Hematopoietic multipotent progenitor cell treated with erythropoietin and hydrocortisone succinate and interleukin-3 and kit ligand, for 8 days (in vitro differentiated cells): ENCODE results near the gene AJAP1.

Source experiments
- DNase-seq: peaks from one replicate; pipeline ENCODE4 v3.0.0-alpha.2; 2015

The AJAP1 gene

DNA sequence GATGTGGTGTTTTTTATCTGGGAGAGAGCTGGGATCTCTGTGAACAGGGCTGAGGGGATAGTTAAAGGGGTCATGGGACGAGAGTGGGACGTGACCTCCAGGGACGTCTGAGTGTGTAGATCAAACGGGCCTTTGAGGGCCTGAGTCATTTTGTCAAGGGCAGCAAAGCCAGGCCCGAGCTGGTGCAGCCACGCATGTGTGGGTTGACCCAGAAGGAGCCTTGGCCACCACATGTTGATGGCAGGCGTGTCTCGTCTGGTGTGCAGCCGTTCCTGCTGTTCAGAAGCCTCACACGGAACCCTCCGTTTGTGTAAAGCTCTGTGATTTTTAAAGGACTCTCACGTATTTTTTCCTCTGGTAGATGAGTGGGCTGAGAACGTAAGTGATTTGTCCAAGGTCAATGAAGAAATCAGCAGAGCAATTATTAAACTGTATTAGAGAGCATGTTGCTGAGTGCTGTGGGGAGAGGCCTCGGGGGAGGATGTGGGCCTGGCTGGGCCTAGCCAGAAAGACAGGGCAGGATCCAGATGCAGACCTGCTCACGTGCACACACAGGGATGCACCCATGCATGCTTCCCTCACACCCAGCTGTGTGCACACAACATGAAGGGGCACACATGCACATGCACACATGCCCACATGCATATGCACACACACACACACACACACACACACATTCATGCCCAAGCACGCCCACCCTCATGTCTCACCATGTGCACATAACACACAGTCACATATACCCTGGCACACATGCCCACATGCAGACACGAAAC, 89.8 kb downstream of the AJAP1 start:
- no peak for DNase-seq

DNA sequence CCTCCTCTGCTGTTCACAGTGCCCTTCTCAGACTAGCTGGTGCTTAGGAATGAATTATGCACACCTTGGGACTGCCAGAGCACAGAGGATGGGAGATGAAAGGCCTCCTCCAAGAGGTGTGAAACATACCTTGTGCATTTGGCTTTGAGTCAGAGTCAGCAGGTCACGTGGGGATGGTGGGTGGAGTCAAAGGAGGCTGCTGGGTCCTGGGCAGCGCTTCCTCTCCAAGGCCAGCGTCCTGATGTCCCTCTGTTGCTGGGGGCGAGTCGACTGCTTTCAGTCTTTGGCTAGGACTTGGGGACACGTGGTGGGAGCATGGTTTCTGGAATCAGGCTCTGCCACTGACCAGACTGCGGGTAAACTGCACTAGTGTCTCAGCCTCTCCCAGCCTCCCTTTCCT, 91.2 kb downstream of the AJAP1 start:
- no peak for DNase-seq

DNA sequence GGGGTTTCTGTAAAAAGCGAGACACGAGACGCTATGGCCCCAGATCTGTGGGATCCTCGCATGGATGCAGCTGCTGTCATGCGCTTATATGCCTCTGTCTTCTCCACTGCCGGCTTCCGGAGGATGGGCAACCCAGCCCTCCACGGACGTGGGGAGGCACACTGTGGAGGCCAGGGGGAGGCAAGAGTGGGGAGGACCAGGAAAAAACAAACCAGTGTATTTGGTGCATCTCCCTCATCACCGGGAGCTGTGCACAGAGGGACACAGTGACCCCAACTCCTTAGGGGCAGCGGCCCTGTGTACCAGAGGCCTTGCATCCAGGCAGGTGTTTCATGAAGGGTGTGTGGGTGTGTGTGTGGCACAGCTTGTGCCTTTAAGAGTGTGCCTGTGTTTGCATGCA, 95.0 kb downstream of the AJAP1 start:
- no peak for DNase-seq

DNA sequence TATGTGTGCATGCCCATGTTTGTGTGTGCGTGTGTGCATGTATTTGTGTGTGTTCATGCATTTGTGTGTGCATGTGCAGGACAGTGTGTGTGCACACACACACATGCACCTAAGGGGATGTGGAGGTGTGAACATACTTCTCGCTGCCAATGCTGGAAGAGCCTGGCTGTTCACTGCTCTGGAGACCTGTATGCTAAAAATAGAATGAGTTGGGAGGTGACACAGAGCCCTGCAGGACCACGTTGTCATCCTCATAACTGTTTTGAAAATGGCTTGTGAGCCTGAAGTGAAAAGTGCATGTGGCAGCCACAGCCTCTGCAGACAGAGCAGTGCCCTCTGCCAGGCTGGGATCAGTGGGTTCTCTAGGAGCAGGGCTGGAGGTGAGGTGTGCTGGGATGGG, 95.8 kb downstream of the AJAP1 start:
- no peak for DNase-seq

DNA sequence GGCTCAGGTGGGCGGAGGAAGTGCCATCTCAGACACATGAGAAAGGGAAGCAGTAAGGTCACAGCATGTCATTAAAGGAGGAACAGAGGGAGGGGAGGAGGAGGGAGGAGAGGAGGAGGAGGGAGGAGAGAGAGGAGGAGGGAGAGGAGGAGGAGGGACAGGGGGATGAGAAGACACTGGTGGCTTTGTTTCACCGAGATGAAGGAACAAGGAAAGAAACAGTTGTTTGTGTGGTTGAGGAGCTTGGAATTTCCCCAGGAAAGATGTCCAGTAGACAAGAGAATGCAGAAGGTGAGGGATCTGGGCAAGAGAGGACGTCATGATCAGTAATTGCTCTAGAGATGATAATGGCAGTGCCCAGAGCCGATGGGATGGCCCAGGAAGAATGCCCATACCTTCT, 97.7 kb downstream of the AJAP1 start:
- no peak for DNase-seq

DNA sequence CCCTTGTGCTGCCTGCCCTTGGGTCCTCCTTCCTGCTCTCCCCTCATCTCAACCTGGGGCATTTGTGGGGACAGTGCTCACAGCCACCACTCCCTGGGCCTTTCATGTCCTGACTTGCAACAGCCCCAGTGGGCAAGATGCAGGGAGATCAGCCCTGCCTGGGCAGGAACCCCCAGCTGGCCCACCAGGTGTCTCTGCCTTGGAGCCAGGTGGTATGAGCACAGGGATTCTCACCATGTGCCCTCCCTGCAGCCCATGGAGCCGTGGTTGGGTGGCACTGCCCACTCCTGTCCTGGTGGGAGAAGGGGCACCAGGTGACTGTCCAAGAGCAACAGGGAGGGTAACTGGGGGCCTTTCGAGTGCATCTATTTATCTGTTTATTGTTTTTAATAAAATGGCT, 100.4 kb downstream of the AJAP1 start:
- DNase-seq = no peak

DNA sequence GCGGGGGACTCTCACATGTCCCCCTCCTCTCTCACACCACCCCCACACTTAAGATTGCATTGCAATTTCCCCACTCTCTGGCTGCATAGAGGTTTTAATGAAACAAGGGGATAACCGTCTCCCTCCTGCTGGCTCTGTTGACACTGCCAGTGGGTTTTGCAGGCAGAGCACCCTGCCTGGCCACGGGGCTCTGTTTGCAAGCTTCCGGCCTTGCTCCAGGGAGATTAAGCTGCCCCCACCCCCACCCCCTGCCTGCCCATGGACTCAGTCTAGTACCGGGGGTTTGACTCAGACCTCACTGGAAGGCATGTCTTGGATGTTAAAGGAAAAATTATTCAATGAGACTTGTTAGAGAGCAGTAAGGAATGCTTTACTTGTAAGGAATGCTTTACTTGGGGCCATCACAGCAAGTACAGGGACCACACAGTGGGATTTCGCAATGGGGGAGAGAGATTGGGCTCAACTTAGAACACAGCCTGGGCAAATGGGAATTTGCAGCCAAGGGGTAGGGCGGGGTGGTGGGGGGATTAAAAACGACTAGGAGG, 101.0 kb downstream of the AJAP1 start:
- DNase-seq = no peak

DNA sequence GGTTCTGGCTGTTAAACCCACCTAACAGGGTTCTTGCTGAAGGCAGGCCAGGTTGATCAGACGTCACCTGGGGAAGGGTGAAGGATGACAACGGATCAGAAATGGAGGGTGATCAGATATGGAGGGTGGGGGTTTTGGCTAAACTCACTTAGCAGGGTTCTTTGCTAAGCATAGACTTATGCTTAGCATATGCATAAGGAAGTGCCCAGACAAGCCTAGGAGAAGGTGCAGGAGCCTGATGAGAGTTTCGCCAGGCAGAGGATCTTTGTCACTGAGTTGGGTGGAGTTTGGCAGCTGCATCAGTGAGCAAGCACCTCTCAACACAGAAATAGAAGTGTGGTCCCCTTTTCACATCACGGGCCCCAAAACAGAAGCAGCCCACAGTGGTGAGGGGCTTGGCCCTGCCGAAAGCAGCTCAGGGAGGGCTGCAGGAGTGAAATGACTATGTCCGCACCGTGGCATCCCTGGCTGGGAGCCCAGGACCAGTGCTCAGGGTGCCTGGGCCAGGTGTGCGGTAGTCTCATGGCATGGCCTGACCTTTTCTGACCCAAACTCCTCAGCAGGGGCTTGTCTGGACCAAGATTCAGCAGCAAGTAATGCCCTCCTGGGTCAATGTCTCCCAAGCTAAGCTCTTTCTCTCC, 101.6 kb downstream of the AJAP1 start:
- no peak for DNase-seq

DNA sequence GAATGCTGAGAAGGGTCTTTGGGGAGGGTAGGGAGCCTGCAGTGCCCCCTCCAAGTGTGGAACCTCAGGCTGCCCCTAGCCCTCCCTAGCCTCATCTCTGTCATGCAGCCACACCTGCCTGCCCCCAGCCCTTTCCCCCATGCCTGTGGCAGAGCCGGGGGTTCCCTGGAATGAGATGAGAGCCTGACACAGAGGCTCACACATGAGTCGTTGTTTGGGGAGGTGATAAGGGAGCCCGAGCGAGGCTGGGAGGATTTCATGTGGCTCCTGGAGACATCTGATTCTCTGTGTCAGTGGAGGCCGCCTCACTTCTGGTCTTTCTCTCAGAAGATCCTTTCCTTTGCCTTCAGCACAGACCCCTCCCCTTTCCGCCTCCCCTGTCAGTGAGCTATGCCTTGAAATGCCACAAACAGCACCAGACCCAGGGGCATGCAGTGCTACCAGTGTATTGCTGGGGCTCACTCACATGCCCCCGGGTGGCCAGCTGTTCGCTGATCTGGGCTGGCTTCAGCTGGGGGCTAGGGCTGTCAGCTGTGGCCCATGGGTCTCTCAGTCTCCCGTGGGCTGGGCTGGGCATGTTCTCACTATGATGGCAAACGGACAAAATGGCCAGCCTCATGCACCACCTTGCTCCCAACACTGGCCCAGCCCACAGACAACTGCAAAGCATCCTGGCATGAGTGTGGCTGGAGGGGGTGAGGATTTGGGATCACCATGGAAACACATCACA, 102.6 kb downstream of the AJAP1 start:
- no peak for DNase-seq

DNA sequence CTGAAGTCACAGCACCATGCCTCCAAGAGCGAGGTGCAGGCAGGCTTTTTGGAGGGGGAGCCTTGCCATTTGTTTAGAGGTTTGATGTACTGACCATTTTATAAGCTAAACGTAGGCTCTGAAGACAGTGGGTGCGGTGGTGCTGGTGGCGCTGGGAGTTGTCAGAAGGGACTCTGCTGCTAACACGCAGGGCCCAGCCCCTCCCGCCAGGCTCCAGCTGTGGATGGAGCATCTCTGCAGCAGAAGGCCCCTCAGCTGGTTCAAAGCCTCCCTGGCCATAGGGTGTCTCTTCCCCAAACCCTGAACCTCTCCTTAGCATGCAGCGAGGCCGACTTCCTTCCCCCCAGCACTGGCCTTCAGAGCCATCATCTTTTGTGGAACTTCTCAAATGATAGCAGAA, 105.3 kb downstream of the AJAP1 start:
- DNase-seq = no peak

DNA sequence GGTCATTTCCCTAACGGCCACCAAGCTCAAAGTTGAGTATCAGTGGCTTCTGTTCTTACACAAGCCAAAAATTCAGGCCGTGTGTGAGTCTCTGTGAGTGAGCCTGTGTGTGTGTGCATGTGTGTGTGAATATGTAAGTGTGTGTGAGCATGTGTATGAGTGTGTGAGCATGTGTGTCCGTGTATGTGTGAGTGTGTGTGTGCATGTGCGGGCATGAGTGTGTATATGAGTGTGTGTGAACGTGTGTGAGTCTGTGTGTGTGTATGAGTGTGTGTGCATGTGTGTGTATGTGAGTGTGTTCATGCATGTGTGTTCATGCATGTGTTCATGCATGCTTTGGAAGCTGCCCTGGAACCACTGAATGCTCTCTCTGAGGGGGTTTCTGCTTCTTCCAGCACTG, 105.7 kb downstream of the AJAP1 start:
- DNase-seq = no peak

DNA sequence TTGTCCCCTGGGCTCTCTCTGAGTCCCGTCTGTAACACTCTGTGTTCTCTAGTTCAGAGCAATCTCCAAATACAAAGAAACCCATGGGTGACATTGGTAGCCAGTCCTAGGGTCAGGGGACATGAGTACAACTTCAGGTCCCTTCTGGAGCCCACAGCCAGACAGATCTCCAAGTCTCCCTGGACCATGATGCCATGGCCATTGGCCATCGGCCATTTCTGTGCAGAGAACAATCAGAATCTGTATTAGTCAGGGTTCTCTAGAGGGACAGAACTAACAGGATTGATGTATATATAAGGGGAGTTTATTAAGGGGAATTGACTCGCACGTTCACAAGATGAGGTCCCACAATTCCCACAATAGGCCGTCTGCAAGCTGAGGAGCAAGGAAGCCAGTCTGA, 106.9 kb downstream of the AJAP1 start:
- DNase-seq = no peak

DNA sequence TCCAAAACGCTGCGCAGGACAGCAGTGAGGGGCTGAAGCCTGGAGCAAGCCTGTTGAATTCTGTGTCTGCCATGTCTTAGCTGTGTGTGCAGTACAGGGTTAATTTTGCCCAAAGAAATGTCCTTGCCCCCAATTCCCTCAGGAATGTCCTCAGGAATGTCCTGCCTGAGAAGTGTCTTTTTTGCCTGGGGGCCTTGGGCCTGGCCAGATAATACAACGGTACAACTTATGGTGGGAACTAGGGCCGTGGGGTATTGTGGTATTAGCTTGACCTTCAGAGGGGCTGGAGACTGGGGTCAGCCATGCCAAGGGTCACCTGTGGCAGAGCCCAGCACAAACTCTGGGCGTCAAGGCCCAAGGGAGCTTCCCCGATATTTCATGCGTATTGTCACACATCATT, 107.7 kb downstream of the AJAP1 start:
- DNase-seq = no peak

DNA sequence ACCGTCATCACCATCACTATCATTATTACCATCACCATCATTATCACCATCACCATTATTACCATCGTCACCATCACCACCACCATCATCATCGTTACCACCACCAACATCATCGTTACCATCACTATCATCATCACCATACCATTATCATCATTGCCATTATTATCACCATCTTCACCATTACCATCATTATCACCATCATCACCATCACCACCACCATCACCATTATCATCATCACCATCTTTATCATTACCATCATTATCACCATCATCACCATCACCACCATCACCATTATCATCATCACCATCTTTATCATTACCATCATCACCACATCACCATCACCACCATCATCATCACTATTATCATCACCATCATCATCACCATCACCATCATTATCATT, 112.9 kb downstream of the AJAP1 start:
- DNase-seq = no peak

DNA sequence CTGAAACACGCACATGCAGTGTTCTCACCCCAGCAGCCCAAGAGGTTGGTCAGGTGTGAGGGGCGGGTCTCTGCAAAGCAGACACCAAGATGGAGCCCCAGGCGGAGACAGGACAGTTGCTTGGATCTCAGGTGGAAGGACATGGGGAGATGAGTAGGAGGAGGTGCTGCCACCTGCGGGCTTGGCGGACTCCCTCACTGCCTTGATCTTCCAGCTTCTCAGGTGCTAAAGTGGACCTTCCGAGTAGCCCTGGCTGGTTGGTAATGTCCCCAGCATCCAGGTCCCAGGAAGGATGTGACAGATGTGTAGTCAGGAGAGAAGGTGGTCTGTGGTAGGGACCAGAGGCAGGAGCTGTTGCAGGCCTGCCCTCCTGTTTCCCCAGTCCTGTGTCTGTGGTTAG, 114.1 kb downstream of the AJAP1 start:
- DNase-seq = no peak

DNA sequence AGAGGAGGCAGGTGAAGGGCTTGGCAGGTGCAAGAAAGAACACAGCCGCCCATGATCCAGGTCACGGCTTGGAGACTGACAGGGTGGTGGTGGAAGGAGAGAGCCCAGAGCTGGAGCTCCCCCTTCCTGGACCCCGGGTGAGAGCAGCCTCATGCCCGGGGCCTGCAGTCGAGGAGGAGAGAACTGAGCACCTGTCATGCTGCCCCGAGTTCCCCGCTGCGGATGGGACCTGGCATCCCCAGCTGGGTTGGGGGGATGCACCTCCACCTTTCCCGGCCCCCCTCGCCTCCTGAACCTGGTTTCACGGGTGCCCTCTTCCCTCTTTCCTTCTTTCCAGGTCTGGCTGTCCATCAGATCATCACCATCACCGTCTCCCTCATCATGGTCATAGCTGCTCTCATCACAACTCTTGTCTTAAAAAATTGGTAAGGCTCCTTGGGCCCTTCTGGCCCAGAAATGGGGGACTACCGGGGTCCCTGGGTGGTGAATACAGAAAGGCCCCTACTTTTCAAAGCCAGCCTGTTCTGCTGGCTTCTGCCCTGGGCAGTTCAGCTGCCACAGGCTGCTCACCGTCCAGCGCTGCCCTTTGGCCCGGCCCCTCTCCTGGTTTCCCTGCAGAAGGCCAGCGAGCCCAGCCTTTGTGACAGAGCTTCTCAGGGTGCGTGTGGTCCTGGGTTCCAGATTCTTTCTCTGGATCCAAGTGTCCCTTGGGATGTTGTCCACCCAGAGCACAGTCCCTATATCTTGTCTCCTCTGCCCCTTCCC, 115.3 kb downstream of the AJAP1 start:
- no peak for DNase-seq

DNA sequence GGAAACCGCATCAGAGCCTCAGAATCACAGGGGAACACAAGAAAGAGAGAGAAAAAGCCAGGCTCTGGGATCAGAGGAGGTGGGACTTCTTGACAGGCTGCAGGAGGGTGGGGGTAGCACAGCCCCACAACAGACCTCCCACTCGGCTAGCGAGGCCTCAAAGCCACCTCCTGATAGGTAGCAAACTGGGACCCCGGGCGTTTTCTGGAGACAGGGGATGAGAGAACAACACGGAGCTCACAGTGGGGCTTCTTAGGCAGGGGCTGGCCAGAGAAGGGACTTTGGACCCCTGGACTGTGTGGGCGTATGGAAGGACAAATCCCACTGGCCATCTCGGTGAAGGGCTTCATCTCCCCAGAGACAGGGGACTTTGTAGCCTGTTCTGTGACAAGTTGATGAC, 116.3 kb downstream of the AJAP1 start:
- no peak for DNase-seq

DNA sequence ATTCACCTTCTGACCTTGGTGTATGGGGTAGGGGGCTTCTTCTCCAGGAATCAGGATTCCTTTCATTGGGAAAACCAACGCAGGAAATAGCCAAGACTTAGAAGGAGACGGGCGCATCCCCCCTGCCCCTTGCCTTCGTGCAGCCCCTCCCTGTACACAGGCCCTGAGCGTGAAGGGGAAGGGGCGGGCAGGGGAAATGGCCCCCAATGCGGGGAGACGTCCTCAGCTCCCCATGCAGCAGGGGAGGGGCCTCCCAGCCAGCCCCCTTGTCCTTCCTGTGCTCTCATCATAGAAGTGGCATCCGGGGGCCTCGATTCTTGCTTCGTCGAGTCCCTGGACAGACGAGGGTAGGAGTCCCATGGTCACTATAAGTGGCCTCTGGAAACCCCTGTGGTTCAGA, 116.9 kb downstream of the AJAP1 start:
- no peak for DNase-seq

DNA sequence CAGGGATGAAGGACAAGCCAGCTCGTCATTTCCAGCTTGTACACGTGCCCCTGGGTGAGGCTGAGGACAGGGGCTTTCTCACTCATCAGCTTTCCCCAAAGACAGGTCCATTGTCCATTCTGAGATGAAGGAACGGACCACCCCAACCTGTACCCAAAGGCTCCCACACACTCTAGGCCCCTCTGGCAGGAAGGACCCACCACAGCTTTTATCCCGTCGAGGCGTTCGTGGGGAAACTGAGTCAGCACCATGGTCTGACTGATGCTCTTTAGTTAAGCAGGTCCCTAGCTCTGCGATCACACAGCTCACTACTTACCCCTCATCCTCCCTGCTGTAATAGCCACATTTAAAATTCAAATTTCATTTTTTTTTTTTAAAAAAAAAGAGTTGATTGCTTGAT, 117.3 kb downstream of the AJAP1 start:
- no peak for DNase-seq

DNA sequence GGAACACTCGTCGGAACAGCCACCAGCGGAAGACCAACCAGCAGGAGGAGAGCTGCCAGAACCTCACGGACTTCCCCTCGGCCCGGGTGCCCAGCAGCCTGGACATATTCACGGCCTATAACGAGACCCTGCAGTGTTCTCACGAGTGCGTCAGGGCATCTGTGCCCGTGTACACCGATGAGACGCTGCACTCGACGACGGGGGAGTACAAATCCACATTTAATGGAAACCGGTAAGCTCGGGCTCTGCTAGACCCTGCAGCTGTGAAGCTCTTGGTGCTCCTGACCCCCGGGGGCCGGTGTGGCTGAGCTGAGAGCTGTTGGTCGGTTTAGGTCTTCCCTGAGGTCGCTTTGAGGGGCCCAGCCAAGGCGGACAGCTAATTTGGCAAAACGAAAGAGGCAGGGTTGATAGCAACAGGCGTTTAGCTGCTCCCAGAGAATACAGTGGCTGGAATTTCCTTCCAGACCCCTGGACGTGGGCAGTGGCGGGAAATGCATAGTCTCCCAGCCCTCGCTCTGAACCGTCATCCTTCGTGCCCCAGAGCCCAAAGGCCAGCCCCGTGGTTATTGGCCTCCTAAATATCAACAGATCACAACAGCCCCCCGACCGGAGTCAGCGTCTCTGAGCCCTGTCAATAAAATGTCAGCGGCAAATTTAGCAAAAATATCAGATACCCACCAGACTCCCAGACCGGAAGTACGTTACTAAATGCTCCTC, 118.0 kb downstream of the AJAP1 start:
- no peak for DNase-seq

DNA sequence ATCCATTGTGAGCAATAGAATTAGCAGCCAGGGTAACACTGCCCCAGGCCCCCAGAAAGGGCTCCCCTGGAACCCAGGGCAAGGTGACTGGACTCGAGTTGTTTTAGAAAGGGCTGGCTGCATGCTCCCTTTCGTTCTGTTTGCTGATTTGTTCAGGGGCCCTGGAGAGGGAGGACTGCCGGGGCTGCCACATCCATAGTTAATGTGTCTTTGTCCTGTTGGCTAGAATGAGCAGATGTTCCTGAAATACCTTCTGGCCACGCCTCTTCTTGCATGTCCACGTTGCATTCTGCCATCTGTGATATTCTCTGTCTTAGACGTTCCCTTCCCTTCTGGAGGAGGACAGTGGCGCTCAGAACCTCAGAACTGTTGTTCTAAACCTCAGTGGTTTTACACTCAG, 118.8 kb downstream of the AJAP1 start:
- DNase-seq = no peak

DNA sequence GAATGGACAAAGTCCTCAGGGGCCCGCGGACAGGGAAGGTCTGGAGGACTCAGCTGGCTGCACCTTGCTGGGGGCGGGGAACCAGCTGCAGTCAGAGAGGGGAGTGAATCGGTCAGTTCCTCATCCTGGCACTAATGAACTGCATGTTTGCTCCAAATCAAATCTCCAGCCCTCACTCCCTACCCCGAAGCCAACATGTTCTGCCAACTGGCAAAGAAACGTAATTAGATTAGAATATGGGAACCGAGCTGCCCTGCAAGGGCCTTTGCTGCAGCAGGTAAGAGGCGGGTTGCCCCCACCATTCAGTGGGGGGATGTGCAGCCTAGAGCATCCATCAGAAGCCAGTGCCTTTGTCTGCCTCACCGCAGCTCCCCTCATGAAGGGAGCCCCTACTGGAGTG, 121.1 kb downstream of the AJAP1 start:
- DNase-seq = no peak

DNA sequence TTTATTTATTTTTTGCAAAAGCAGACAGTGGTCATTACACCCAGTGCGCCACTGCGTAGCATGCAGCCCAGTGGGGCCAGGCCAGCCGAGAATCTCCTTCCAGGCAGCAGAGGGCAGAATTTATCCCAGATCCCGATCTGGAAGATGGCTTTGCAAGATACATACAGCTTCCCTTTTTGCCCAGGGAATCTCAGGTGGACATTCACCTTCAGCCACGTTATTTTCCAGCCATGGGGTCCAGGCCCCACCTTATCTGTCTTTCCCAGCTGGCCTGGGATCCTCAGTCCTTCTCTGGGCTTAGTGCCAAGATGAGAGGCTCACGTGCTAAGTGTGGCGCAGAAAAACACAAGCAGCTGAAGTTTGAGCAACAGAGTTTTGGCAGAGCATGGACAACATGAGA, 123.6 kb downstream of the AJAP1 start:
- DNase-seq = peak; percentile 76
